ENCODE measurements around the gene BTG1.

Gene BTG1

GRCh38 chr12:92133171-92133570, 12.5 kb downstream of the BTG1 start:
- peaks cover 13% of the 10 kb centered on the region for H3K4me1 ChIP-seq
- H3K4me3 ChIP-seq (ENCODE audit: low read depth, low read length) = no peak overlapping the region

DNA sequence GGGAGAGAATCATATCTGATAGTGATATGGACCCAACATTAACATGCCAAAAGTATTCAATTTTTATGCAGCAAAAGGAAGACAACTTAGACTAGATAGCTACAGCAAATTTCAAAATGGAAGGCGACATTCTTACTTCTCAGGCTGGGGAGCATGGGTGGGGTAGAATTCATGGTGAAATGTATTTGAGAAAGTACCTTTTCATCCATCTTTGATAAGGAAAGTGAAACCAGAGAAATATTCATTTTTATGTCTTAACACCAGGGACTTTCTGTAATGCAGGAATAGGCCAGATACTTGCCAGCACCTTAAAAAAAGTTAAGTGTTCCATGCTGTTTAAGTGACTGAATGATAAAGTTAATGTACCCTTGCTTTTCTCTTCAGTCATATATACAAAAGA, 13.4 kb downstream of the BTG1 start:
- Histone ChIP-seq H3K36me3 (no peaks in the 10 kb centered on the region), H3K9me3 (no peaks in the 10 kb centered on the region), H3K4me1 (peaks cover 13% of the 10 kb centered on the region), H3K4me3 (ENCODE audit: low read depth, low read length) (no peak overlapping the region), H3K27me3 (no peaks in the 10 kb centered on the region)
- TF ChIP-seq CTCF (IDR thresholded peaks at IDR 0.05; ENCODE audit: low read depth, low read length) = no peak
- no peak for DNase-seq

More at GRCh38 chr12:92133171-92133570, 12.5 kb downstream of the BTG1 start:
- H3K9me3 ChIP-seq = no peaks in the 10 kb centered on the region
- H3K27me3 ChIP-seq = no peaks in the 10 kb centered on the region
- DNase-seq = no peak
- no peak for TF ChIP-seq CTCF (IDR thresholded peaks at IDR 0.05; ENCODE audit: low read depth, low read length)
- no peaks in the 10 kb centered on the region for H3K36me3 ChIP-seq

- H3K4me1 ChIP-seq = peaks cover 13% of the 10 kb centered on the region
These were observed 14.6 kb downstream of the BTG1 start for GRCh38 chr12:92130999-92131398.

DNA sequence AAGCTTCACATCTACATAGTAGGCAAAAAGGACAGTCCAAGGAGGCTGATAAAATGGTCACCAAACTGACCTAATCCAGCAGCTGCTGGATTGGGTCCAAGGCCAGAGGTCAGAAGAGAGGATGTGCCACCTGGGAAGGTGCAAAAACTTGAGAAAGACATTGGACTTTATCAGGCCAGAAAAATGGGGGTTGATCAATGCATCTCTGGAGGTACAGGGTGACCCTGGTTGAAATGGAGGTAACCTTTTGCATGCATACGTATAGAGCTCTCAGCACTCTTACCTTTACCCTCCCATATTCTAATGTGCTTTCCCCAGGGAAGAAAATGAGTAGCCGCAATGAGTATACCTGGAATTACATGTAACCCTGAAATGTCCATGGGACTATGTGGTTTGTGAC, 16.0 kb downstream of the BTG1 start:
- Histone ChIP-seq H3K4me3 (ENCODE audit: low read depth, low read length) (no peak overlapping the region), H3K9me3 (no peaks in the 10 kb centered on the region), H3K36me3 (no peaks in the 10 kb centered on the region), H3K4me1 (peaks cover 10% of the 10 kb centered on the region), H3K27me3 (no peaks in the 10 kb centered on the region)
- no peak for TF ChIP-seq CTCF (IDR thresholded peaks at IDR 0.05; ENCODE audit: low read depth, low read length)
- DNase-seq = no peak

More at GRCh38 chr12:92130999-92131398, 14.6 kb downstream of the BTG1 start:
- no peak for DNase-seq
- no peak for TF ChIP-seq CTCF (IDR thresholded peaks at IDR 0.05; ENCODE audit: low read depth, low read length)
- H3K27me3 ChIP-seq = no peaks in the 10 kb centered on the region
- no peaks in the 10 kb centered on the region for H3K9me3 ChIP-seq
- H3K36me3 ChIP-seq = no peaks in the 10 kb centered on the region
- H3K4me3 ChIP-seq (ENCODE audit: low read depth, low read length) = no peak overlapping the region

DNA sequence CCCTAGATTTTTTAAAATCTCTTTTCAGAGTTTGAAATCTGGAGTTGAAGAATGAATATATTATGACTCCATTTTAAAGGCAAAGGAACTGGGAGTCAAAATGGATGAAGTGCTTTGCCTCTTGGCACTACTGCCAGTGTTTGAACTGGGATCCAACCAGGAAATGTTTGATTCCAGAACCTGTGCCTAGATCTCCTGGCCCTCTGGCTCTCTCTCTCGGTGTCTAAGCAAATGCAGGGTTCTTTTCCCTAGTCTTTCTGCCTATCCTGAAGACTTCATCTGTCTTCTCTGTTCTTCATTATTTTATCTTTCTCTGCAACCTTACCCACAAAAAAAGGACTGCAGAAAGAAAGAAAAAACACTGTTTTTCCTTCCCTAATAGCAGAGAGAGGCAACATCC, 17.0 kb downstream of the BTG1 start:
- Histone ChIP-seq H3K4me1 (peaks cover 3% of the 10 kb centered on the region), H3K9me3 (no peaks in the 10 kb centered on the region), H3K36me3 (no peaks in the 10 kb centered on the region), H3K4me3 (ENCODE audit: low read depth, low read length) (no peak overlapping the region), H3K27me3 (no peaks in the 10 kb centered on the region)
- no peak for TF ChIP-seq CTCF (IDR thresholded peaks at IDR 0.05; ENCODE audit: low read depth, low read length)
- no peak for DNase-seq

- Histone ChIP-seq H3K9me3 (no peaks in the 10 kb centered on the region), H3K4me1 (no peaks in the 10 kb centered on the region), H3K27me3 (no peaks in the 10 kb centered on the region), H3K36me3 (no peaks in the 10 kb centered on the region), H3K4me3 (ENCODE audit: low read depth, low read length) (no peak overlapping the region)
- no peak for TF ChIP-seq CTCF (IDR thresholded peaks at IDR 0.05; ENCODE audit: low read depth, low read length)
- DNase-seq = no peak
These were observed 21.0 kb downstream of the BTG1 start for GRCh38 chr12:92124689-92125029.

Measured in BE2C (cell line).